SK-N-SH treated with all-trans-retinoic acid at 6 μM for 48 hours (cell line): ENCODE data around the gene ZNF319.

Experiments used
- ATAC-seq: fragments of 200-7000 bp; cut with Tn5 transposase; 3 replicates; pipeline ENCODE4 v1.9.1; 2020; ENCODE audit warnings: mild to moderate bottlenecking, moderate library complexity
- ARNTL ChIP-seq: fragments of 450-650 bp; formaldehyde crosslinking; IDR thresholded peaks from 2 replicates; pipeline ENCODE4 v1.5.0; 2020; ENCODE audit warnings: low read depth, mild to moderate bottlenecking, moderate library complexity, borderline replicate concordance
- BACH2 ChIP-seq: fragments of 250-450 bp; sonication (Bioruptor Pico); IDR thresholded peaks from 2 replicates; pipeline ENCODE4 v1.9.0; 2021; ENCODE audit warnings: mild to moderate bottlenecking, borderline replicate concordance
- CSDC2 ChIP-seq: fragments of 250-450 bp; sonication (Bioruptor Pico); IDR thresholded peaks from 2 replicates; pipeline ENCODE4 v1.5.0; 2020; ENCODE audit warnings: mild to moderate bottlenecking, moderate library complexity
- CSRNP3 ChIP-seq: fragments of 250-450 bp; sonication (Bioruptor Pico); IDR thresholded peaks from 2 replicates; pipeline ENCODE4 v1.5.1; 2021; ENCODE audit warnings: mild to moderate bottlenecking, moderate library complexity
- ESRRG ChIP-seq: fragments of 250-450 bp; sonication (Bioruptor Pico); IDR thresholded peaks from 2 replicates; pipeline ENCODE4 v1.6.1; 2021; ENCODE audit warnings: mild to moderate bottlenecking
- GLIS3 ChIP-seq: fragments of 250-450 bp; sonication (Bioruptor Pico); IDR thresholded peaks from 2 replicates; pipeline ENCODE4 v1.5.0; 2020; ENCODE audit warnings: mild to moderate bottlenecking, moderate library complexity
- ISL1 ChIP-seq: fragments of 250-450 bp; sonication (Bioruptor Pico); IDR thresholded peaks from 2 replicates; pipeline ENCODE4 v2.1.2; 2022; ENCODE audit warnings: mild to moderate bottlenecking, moderate library complexity
- OSR1 ChIP-seq: fragments of 250-450 bp; sonication (Bioruptor Pico); IDR thresholded peaks from 2 replicates; pipeline ENCODE4 v1.8.0; 2022; ENCODE audit warnings: moderate library complexity, mild to moderate bottlenecking, inconsistent platforms
- PPARA ChIP-seq: fragments of 250-450 bp; sonication (Bioruptor Pico); IDR thresholded peaks from 2 replicates; pipeline ENCODE4 v1.5.0; 2020; ENCODE audit warnings: mild to moderate bottlenecking, borderline replicate concordance
- RARB ChIP-seq: fragments of 250-450 bp; sonication (Bioruptor Pico); IDR thresholded peaks from 2 replicates; pipeline ENCODE4 v1.8.0; 2021; ENCODE audit warnings: mild to moderate bottlenecking, moderate library complexity
- SNAI2 ChIP-seq: fragments of 250-450 bp; sonication (Bioruptor Pico); IDR thresholded peaks from 2 replicates; pipeline ENCODE4 v1.5.0; 2020; ENCODE audit warnings: mild to moderate bottlenecking, moderate library complexity
- TOX ChIP-seq: fragments of 250-450 bp; sonication (Bioruptor Pico); IDR thresholded peaks from 2 replicates; pipeline ENCODE4 v1.8.0; 2021; ENCODE audit warnings: mild to moderate bottlenecking, moderate library complexity, borderline replicate concordance
- TSHZ2 ChIP-seq: fragments of 250-450 bp; sonication (Bioruptor Pico); IDR thresholded peaks from 2 replicates; pipeline ENCODE4 v1.5.0; 2020; ENCODE audit warnings: mild to moderate bottlenecking, moderate library complexity
- ZC3H10 ChIP-seq: fragments of 250-450 bp; sonication (Bioruptor Pico); IDR thresholded peaks from 2 replicates; pipeline ENCODE4 v1.5.1; 2021; ENCODE audit warnings: mild to moderate bottlenecking, moderate library complexity
- ZFP3 ChIP-seq: fragments of 250-450 bp; sonication (Bioruptor Pico); IDR thresholded peaks from 2 replicates; pipeline ENCODE4 v1.5.0; 2020; ENCODE audit warnings: mild to moderate bottlenecking, moderate library complexity
- ZFP30 ChIP-seq: fragments of 450-650 bp; formaldehyde crosslinking; IDR thresholded peaks from 2 replicates; pipeline ENCODE4 v1.5.0; 2022; ENCODE audit warnings: mild to moderate bottlenecking, moderate library complexity
- ZNF565 ChIP-seq: fragments of 450-650 bp; formaldehyde crosslinking; conservative IDR thresholded peaks from 2 replicates; pipeline ENCODE4 v1.5.0; 2020; ENCODE audit warnings: low read depth, mild to moderate bottlenecking, moderate library complexity
- ZNF70 ChIP-seq: fragments of 450-650 bp; formaldehyde crosslinking; IDR thresholded peaks from 2 replicates; pipeline ENCODE4 v1.5.0; 2020; ENCODE audit warnings: mild to moderate bottlenecking, moderate library complexity
- ZNF8 ChIP-seq: fragments of 450-650 bp; formaldehyde crosslinking; IDR thresholded peaks from 2 replicates; pipeline ENCODE4 v1.5.0; 2020; ENCODE audit warnings: mild to moderate bottlenecking, moderate library complexity
- TF ChIP-seq, protein P1 (sequence below): fragments of 250-450 bp; sonication (Bioruptor Pico); IDR thresholded peaks from 2 replicates; pipeline ENCODE4 v1.8.0; 2020; ENCODE audit warnings: mild to moderate bottlenecking, moderate library complexity, borderline replicate concordance
- TF ChIP-seq, protein P2 (sequence below): fragments of 250-450 bp; sonication (Bioruptor Pico); IDR thresholded peaks from 2 replicates; pipeline ENCODE4 v1.8.0; 2021; ENCODE audit warnings: low read depth, mild to moderate bottlenecking, moderate library complexity, borderline replicate concordance
- TF ChIP-seq, protein P3 (sequence below): fragments of 250-450 bp; sonication (Bioruptor Pico); IDR thresholded peaks from 2 replicates; pipeline ENCODE4 v1.5.1; 2020; ENCODE audit warnings: low read depth, mild to moderate bottlenecking, moderate library complexity

The ZNF319 gene

DNA sequence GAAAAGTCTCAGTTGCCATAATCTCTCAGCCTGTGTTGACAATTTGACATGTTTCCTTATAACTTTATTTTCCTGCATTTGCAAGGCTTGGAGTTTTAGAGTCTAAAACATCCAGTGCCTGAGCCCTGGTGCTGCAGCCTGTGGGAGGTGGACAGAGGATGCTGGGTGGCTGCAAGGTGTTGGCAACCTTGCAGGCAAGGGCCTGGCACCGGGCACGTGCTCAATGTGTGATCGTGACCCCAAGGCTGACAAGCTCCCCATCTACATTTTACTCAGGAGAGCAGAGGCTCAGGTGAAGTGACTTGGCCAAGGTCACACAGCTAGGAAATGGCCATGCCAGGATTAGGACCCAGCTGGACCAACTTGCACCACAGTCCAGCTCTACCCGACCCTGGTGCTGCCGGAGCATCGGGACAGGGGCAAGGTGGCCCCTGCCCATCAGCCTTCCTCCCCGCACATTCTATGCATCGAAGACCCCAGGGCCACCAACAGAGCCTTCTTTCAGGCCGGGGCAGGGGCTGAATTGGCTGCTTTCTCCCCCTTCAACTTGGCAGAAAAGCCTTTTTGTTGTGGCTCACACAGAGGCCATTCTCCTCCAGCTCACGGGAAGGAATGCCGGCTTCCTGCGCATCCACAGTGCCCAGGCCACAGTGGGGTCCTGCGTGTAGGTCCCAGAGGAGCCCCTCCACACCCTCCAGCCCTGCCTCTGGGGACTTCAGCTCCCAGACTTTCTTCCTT is 48.2 kb upstream of the ZNF319 start:
- TF ChIP-seq, protein P1, sequence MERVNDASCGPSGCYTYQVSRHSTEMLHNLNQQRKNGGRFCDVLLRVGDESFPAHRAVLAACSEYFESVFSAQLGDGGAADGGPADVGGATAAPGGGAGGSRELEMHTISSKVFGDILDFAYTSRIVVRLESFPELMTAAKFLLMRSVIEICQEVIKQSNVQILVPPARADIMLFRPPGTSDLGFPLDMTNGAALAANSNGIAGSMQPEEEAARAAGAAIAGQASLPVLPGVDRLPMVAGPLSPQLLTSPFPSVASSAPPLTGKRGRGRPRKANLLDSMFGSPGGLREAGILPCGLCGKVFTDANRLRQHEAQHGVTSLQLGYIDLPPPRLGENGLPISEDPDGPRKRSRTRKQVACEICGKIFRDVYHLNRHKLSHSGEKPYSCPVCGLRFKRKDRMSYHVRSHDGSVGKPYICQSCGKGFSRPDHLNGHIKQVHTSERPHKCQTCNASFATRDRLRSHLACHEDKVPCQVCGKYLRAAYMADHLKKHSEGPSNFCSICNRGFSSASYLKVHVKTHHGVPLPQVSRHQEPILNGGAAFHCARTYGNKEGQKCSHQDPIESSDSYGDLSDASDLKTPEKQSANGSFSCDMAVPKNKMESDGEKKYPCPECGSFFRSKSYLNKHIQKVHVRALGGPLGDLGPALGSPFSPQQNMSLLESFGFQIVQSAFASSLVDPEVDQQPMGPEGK (CRISPR knock-in tag), result no peak
- TF ChIP-seq OSR1 (CRISPR knock-in tag), result no peak
- no peak for TF ChIP-seq SNAI2 (CRISPR knock-in tag)
- TF ChIP-seq, protein P2, sequence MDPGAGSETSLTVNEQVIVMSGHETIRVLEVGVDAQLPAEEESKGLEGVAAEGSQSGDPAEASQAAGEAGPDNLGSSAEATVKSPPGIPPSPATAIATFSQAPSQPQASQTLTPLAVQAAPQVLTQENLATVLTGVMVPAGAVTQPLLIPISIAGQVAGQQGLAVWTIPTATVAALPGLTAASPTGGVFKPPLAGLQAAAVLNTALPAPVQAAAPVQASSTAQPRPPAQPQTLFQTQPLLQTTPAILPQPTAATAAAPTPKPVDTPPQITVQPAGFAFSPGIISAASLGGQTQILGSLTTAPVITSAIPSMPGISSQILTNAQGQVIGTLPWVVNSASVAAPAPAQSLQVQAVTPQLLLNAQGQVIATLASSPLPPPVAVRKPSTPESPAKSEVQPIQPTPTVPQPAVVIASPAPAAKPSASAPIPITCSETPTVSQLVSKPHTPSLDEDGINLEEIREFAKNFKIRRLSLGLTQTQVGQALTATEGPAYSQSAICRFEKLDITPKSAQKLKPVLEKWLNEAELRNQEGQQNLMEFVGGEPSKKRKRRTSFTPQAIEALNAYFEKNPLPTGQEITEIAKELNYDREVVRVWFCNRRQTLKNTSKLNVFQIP (CRISPR knock-in tag), result no peak
- TF ChIP-seq CSDC2 (CRISPR knock-in tag), result no peak
- TF ChIP-seq ZNF565, result no peak
- TF ChIP-seq TOX (CRISPR knock-in tag), result no peak
- TF ChIP-seq ZNF8, result no peak
- TF ChIP-seq ZFP30, result no peak
- no peak for TF ChIP-seq TSHZ2 (CRISPR knock-in tag)
- no peak for TF ChIP-seq GLIS3 (CRISPR knock-in tag)
- TF ChIP-seq BACH2, result no peak
- no peak for TF ChIP-seq CSRNP3
- TF ChIP-seq RARB (CRISPR knock-in tag), result no peak
- TF ChIP-seq ZFP3 (CRISPR knock-in tag), result no peak
- ATAC-seq, result no peak

DNA sequence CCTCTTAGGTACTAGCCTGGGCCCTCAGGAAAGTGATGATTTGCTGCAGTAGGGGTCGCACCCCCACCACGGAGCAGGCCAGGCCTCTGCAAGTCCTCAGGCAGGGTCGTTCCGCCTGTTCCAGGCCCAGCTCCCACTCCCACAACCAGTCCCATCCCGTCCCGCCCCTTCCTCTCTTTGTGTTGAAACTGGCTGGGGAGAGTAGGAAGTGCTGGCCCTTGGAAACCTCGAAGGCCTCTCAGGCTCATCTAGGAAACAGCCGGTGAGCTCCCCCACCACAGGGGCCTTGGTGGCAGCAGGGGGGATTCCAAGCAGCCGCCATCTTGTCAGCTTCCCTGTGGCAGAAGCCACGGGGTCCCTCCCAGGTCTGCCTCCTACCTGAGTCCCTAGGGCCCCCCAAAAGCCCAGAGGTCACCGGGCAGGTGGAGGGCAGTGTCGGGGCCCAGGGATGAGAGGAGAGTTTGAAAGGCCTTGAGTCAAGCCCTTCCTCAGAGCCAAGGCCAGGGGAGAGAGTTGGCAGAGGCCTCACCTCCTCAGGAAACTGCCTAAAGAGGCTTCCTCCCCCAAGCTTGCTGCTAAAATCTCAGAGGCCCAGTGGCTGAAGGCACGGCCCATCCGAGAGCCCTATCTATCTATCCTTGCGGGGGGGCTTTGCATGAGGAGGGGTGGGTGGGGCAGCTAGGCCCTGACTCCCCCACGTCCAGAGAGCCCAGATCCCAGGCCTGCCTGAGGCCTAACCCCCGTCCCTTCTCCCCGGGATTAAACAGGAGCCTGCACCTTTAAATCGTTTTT is 47.3 kb upstream of the ZNF319 start:
- TF ChIP-seq BACH2, result no peak
- no peak for TF ChIP-seq OSR1 (CRISPR knock-in tag)
- no peak for TF ChIP-seq ZNF70 (CRISPR knock-in tag)
- TF ChIP-seq ESRRG (CRISPR knock-in tag), result no peak
- TF ChIP-seq CSDC2 (CRISPR knock-in tag), result no peak
- TF ChIP-seq ZC3H10 (CRISPR knock-in tag), result no peak
- no peak for TF ChIP-seq RARB (CRISPR knock-in tag)
- no peak for TF ChIP-seq ZFP30
- TF ChIP-seq ISL1 (CRISPR knock-in tag), result no peak
- TF ChIP-seq ARNTL, result no peak
- no peak for TF ChIP-seq SNAI2 (CRISPR knock-in tag)
- TF ChIP-seq ZNF565, result no peak
- no peak for TF ChIP-seq CSRNP3
- no peak for TF ChIP-seq PPARA (CRISPR knock-in tag)
- TF ChIP-seq, protein P3, sequence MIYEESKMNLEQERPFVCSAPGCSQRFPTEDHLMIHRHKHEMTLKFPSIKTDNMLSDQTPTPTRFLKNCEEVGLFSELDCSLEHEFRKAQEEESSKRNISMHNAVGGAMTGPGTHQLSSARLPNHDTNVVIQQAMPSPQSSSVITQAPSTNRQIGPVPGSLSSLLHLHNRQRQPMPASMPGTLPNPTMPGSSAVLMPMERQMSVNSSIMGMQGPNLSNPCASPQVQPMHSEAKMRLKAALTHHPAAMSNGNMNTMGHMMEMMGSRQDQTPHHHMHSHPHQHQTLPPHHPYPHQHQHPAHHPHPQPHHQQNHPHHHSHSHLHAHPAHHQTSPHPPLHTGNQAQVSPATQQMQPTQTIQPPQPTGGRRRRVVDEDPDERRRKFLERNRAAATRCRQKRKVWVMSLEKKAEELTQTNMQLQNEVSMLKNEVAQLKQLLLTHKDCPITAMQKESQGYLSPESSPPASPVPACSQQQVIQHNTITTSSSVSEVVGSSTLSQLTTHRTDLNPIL (CRISPR knock-in tag), result no peak
- TF ChIP-seq ZFP3 (CRISPR knock-in tag), result no peak
- no peak for ATAC-seq
